Mesendoderm (in vitro differentiated cells): Measurements from ENCODE around the gene SKAP1.

Experiments used
- DNase-seq: peaks from one replicate; pipeline ENCODE4 v3.0.0; 2013
- H2AK5ac ChIP-seq: 2 replicates; pipeline ENCODE4 v1.6.1; 2013; ENCODE audit warnings: low read length, inconsistent platforms
- H2BK120ac ChIP-seq: 2 replicates; pipeline ENCODE4 v1.6.1; 2013; ENCODE audit warnings: low read depth, mild to moderate bottlenecking, low read length, moderate library complexity, mixed read lengths
- H2BK15ac ChIP-seq: replicated peaks from 2 replicates; pipeline ENCODE4 v1.6.1; 2013; ENCODE audit warnings: low read depth, mild to moderate bottlenecking, moderate library complexity
- H2BK5ac ChIP-seq: 2 replicates; pipeline ENCODE4 v1.6.1; 2013; ENCODE audit warnings: low read length, inconsistent platforms
- H3K18ac ChIP-seq: 2 replicates; pipeline ENCODE4 v1.6.1; 2013; ENCODE audit warnings: mild to moderate bottlenecking, low read length, mixed read lengths
- H3K23ac ChIP-seq: one replicate; pipeline ENCODE4 v1.6.1; 2013; ENCODE audit warnings: low read length
- H3K27ac ChIP-seq: 2 replicates; pipeline ENCODE4 v1.5.1; 2013; ENCODE audit warnings: low read depth, mild to moderate bottlenecking, inconsistent platforms, low read length, moderate library complexity
- H3K27me3 ChIP-seq: 2 replicates; pipeline ENCODE4 v1.6.1; 2013; ENCODE audit warnings: low read length, control low read depth, mild to moderate bottlenecking, inconsistent platforms; ENCODE audit not compliant: insufficient read depth, poor library complexity
- H3K36me3 ChIP-seq: 2 replicates; pipeline ENCODE4 v1.6.1; 2013; ENCODE audit warnings: low read length, inconsistent platforms; ENCODE audit not compliant: control insufficient read depth, insufficient read depth
- H3K4ac ChIP-seq: one replicate; pipeline ENCODE4 v1.6.1; 2013; ENCODE audit warnings: low read depth, mild to moderate bottlenecking, low read length, moderate library complexity
- H3K4me1 ChIP-seq: 2 replicates; pipeline ENCODE4 v1.6.1; 2013; ENCODE audit warnings: low read depth, low read length, inconsistent platforms; ENCODE audit not compliant: control insufficient read depth
- H3K4me2 ChIP-seq: 2 replicates; pipeline ENCODE4 v1.6.1; 2013; ENCODE audit warnings: low read length
- H3K4me3 ChIP-seq: 2 replicates; pipeline ENCODE4 v1.5.1; 2013; ENCODE audit warnings: mild to moderate bottlenecking, low read length
- H3K56ac ChIP-seq: one replicate; pipeline ENCODE4 v1.6.1; 2013; ENCODE audit warnings: low read length
- H3K79me1 ChIP-seq: 2 replicates; pipeline ENCODE4 v1.6.1; 2013; ENCODE audit warnings: low read length, inconsistent platforms
- H3K79me2 ChIP-seq: 2 replicates; pipeline ENCODE4 v1.6.1; 2013; ENCODE audit warnings: mild to moderate bottlenecking, low read length; ENCODE audit not compliant: control insufficient read depth, insufficient read depth
- H3K9ac ChIP-seq: 2 replicates; pipeline ENCODE4 v1.6.1; 2013; ENCODE audit warnings: low read length, inconsistent platforms
- H4K5ac ChIP-seq: one replicate; pipeline ENCODE4 v1.6.1; 2013; ENCODE audit warnings: low read length
- H4K8ac ChIP-seq: one replicate; pipeline ENCODE4 v1.6.1; 2013; ENCODE audit warnings: low read depth, mild to moderate bottlenecking, control low read depth, low read length, moderate library complexity
- WGBS: extraction: QIAGEN DNeasy Blood & Tissue Kit; methylation state at CpG from one replicate; pipeline ENCODE4 v1.1.7; 2013; ENCODE audit warnings: low lambda C conversion rate, missing lambda C conversion rate; ENCODE audit not compliant: insufficient coverage; ENCODE audit errors: extremely low coverage; 5-methylcytosine and 5-hydroxymethylcytosine counted together

The SKAP1 gene

DNA sequence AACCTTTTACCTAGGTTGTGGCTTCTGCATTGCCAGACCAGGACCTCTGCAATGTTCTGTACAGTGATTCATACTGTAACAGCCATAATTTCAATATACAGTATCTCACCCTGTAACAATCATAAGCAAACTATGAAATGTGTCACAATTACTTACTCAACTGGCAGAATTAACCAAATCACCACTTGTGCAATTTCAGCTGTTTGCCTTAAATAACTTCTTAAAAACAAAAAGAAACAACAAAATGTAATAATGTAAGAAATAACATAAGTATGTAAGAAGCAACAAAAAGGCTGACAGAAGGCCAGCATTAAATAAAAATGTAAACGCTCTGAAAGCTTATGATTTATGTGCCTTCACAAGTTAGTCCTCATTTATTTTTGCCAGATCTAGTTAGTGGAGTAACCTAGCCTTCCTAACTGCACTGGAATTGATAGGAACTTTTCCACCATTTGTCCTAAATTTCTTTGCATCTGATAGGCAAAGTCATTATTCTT lies 96.9 kb downstream of the SKAP1 start:
- Histone ChIP-seq H3K56ac (no peak overlapping the region), H3K79me1 (no peaks in the 10 kb centered on the region), H3K27ac (no peak overlapping the region), H3K4me2 (no peak overlapping the region), H2BK15ac (no peak overlapping the region), H3K9ac (no peak overlapping the region), H4K8ac (no peak overlapping the region), H3K27me3 (no peaks in the 10 kb centered on the region), H3K36me3 (no peaks in the 10 kb centered on the region), H3K4ac (no peak overlapping the region), H3K18ac (no peak overlapping the region), H3K79me2 (no peaks in the 10 kb centered on the region), H3K4me3 (no peak overlapping the region), H2AK5ac (no peak overlapping the region), H3K4me1 (peaks cover 2% of the 10 kb centered on the region), H3K23ac (no peak overlapping the region), H2BK120ac (no peak overlapping the region), H2BK5ac (no peak overlapping the region), H4K5ac (no peak overlapping the region)
- no peak for DNase-seq
- no CpG with 5 or more reads among the region's 1 CpG for WGBS

DNA sequence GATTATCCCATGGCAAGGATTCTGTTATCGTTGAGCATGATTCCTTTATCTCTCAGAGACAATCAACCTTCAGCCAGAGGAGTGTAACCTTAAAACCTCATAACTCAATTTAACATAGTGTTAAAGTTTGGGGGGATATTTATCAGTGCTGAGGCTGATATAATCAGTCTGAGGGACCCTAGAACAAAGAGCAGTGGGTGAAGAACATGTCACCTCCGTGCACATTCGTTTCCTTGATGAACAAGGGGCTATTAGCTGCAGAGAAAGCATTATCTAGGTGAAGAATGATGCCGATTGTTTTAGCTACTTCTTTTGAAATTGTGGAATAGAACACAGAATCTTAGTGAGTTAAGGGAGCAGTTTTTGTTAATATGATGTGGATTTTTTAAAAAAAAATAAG lies 99.1 kb downstream of the SKAP1 start:
- H2BK15ac ChIP-seq: no peak overlapping the region
- no peaks in the 10 kb centered on the region for H3K79me2 ChIP-seq
- no peak overlapping the region for H3K18ac ChIP-seq
- no peaks in the 10 kb centered on the region for H3K27me3 ChIP-seq
- no peak overlapping the region for H3K4me3 ChIP-seq
- H3K36me3 ChIP-seq: no peaks in the 10 kb centered on the region
- no peak overlapping the region for H3K9ac ChIP-seq
- WGBS: no CpG with 5 or more reads among the region's 4 CpGs
- no peak overlapping the region for H4K5ac ChIP-seq
- no peak overlapping the region for H2BK120ac ChIP-seq
- DNase-seq: peak; percentile 13
- no peak overlapping the region for H4K8ac ChIP-seq
- H3K23ac ChIP-seq: no peak overlapping the region
- H3K4ac ChIP-seq: no peak overlapping the region
- H3K4me2 ChIP-seq: no peak overlapping the region
- no peak overlapping the region for H2AK5ac ChIP-seq
- H3K79me1 ChIP-seq: no peaks in the 10 kb centered on the region
- no peak overlapping the region for H2BK5ac ChIP-seq
- H3K56ac ChIP-seq: no peak overlapping the region
- H3K4me1 ChIP-seq: peaks cover 2% of the 10 kb centered on the region
- no peak overlapping the region for H3K27ac ChIP-seq

DNA sequence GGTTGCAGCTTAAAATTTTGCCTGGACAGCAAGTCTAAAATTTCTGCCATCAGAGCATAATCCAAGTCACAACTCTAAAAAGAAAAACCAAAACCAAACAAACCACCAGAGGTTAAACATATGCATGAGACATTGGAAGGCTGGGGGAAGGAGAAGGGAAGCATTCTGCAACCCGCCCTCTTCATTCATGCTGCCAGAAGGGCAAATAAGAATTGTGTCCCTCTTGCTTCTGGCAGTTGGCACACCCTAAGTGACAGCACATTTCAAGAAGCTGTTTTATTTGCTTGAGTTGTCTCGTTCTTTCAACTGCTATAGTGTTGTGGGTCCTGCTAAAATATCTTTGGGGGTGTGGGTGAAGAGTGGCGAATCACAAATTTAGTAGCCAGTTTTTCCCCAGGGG lies 99.6 kb downstream of the SKAP1 start:
- Histone ChIP-seq H2BK5ac (no peak overlapping the region), H3K4ac (no peak overlapping the region), H3K79me1 (no peaks in the 10 kb centered on the region), H3K4me2 (no peak overlapping the region), H3K27ac (no peak overlapping the region), H2BK15ac (no peak overlapping the region), H3K56ac (no peak overlapping the region), H3K27me3 (no peaks in the 10 kb centered on the region), H3K4me1 (peaks cover 2% of the 10 kb centered on the region), H2AK5ac (no peak overlapping the region), H3K79me2 (no peaks in the 10 kb centered on the region), H2BK120ac (no peak overlapping the region), H3K36me3 (no peaks in the 10 kb centered on the region), H4K5ac (no peak overlapping the region), H4K8ac (no peak overlapping the region), H3K18ac (no peak overlapping the region), H3K9ac (no peak overlapping the region), H3K4me3 (no peak overlapping the region), H3K23ac (no peak overlapping the region)
- no peak for DNase-seq
- no CpG with 5 or more reads among the region's 3 CpGs for WGBS

DNA sequence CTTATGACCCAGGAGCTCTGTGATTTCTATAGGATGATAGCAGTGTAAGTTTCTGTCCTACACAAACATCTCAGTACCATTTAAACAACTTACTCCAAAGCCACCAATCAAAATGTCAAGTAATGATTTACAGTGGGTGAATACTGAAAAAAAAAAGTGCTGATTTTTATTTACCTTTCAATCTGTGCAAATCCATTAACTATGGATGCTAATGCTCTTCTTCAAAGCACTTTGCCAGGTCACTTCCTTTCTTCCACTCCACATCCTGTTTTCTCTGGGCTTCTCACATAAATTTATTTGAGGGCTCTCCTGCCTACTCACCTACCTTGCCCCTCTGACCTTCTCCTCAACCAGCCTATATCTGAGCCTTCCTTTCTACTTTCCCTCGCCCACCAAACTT lies 101.6 kb downstream of the SKAP1 start:
- Histone ChIP-seq H3K4me1 (peaks cover 2% of the 10 kb centered on the region), H3K9ac (no peak overlapping the region), H2AK5ac (no peak overlapping the region), H3K4me3 (no peak overlapping the region), H3K36me3 (no peaks in the 10 kb centered on the region), H3K27ac (no peak overlapping the region), H2BK15ac (no peak overlapping the region), H3K4ac (no peak overlapping the region), H3K56ac (no peak overlapping the region), H4K8ac (no peak overlapping the region), H3K79me2 (no peaks in the 10 kb centered on the region), H4K5ac (no peak overlapping the region), H2BK120ac (no peak overlapping the region), H3K79me1 (no peaks in the 10 kb centered on the region), H3K18ac (no peak overlapping the region), H3K23ac (no peak overlapping the region), H3K27me3 (no peaks in the 10 kb centered on the region), H2BK5ac (no peak overlapping the region), H3K4me2 (no peak overlapping the region)
- DNase-seq: no peak
- 100% methylated on average over 1 of the region's 1 CpG for WGBS

DNA sequence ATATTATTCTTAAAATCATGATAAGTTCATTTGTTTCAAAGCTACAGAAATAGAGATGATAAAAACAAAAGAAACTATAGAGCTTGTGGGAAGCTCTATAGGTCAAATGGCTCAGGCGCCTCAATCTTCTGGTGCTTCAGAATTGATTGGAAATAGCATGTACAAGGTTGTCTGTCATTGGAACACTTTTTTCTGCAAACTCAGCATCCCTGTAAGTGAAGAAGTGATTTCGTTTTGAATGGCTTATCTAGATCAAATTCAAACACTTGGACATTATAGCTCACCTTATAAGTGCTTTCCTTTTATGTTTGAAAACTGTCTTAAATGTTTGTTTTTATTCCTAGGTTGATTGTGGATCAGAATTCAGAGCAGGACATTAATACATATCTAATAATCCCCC lies 103.7 kb downstream of the SKAP1 start:
- Histone ChIP-seq H3K79me2 (no peaks in the 10 kb centered on the region), H3K4me1 (peaks cover 2% of the 10 kb centered on the region), H3K79me1 (no peaks in the 10 kb centered on the region), H4K8ac (no peak overlapping the region), H4K5ac (no peak overlapping the region), H3K56ac (no peak overlapping the region), H3K4me3 (no peak overlapping the region), H3K27ac (no peak overlapping the region), H2AK5ac (no peak overlapping the region), H2BK120ac (no peak overlapping the region), H3K4me2 (no peak overlapping the region), H3K23ac (no peak overlapping the region), H3K27me3 (no peaks in the 10 kb centered on the region), H3K4ac (no peak overlapping the region), H2BK5ac (no peak overlapping the region), H3K9ac (no peak overlapping the region), H3K36me3 (no peaks in the 10 kb centered on the region), H3K18ac (no peak overlapping the region), H2BK15ac (no peak overlapping the region)
- WGBS: no CpG with 5 or more reads among the region's 2 CpGs
- DNase-seq: no peak

DNA sequence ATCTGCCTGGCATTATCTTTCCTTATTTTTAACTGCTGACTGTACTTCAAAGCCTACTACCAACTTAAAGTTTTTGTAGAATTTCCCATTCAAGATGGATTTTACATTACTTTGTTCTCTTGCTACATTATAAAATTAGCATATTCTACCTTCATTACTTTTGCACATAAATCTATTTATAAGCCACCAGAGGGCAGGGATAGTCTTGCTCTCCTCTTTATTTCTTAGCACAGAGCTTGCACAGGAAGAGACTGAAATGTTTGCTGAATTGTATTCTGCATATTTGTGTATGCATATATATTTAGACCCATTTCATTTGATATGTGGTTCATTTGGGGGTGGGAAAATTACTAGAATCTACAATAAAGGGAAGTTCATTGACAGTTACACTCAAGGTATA lies 108.0 kb downstream of the SKAP1 start:
- no peak overlapping the region for H4K5ac ChIP-seq
- H2BK5ac ChIP-seq: no peak overlapping the region
- H3K4me2 ChIP-seq: no peak overlapping the region
- no peaks in the 10 kb centered on the region for H3K36me3 ChIP-seq
- H3K27ac ChIP-seq: no peak overlapping the region
- no peak for DNase-seq
- no peak overlapping the region for H3K4ac ChIP-seq
- no peak overlapping the region for H3K23ac ChIP-seq
- no peak overlapping the region for H2BK15ac ChIP-seq
- H3K4me3 ChIP-seq: no peak overlapping the region
- H3K56ac ChIP-seq: no peak overlapping the region
- H3K27me3 ChIP-seq: no peaks in the 10 kb centered on the region
- no peak overlapping the region for H4K8ac ChIP-seq
- no peak overlapping the region for H2AK5ac ChIP-seq
- H3K79me1 ChIP-seq: no peaks in the 10 kb centered on the region
- H3K4me1 ChIP-seq: no peaks in the 10 kb centered on the region
- no peak overlapping the region for H2BK120ac ChIP-seq
- H3K79me2 ChIP-seq: no peaks in the 10 kb centered on the region
- H3K18ac ChIP-seq: no peak overlapping the region
- H3K9ac ChIP-seq: no peak overlapping the region
